CD14-positive monocyte (primary cell): ENCODE measurements around the gene ERC1. TPM values are rescaled to one million over a fixed set of nuclear protein-coding genes. Genes with fewer than 3 reads are reported as not detected.

ENCODE experiments used
- DNase-seq, 3 donors: peaks; one replicate each; pipeline ENCODE4 v3.0.0-alpha.2; 2011 to 2022
- H2AFZ ChIP-seq: 2 replicates; pipeline ENCODE4 v1.6.0; 2012; ENCODE audit warnings: mild to moderate bottlenecking, low read depth, low read length, inconsistent platforms; ENCODE audit not compliant: insufficient read depth, poor library complexity, severe bottlenecking
- H3K27ac ChIP-seq, 2 donors: 1 replicate in 1 of 2; 2 replicates in 1 of 2; pipeline ENCODE4 v1.5.1; 2012 to 2013; ENCODE audit warnings: low read length in 2 of 2, control low read depth in 1 of 2, inconsistent platforms in 1 of 2, low read depth in 1 of 2, mild to moderate bottlenecking in 1 of 2
- H3K27me3 ChIP-seq, 2 donors: one replicate each; pipeline versions ENCODE4 v1.6.0 to v1.6.1; 2011 to 2013; ENCODE audit warnings: low read length in 2 of 2; ENCODE audit not compliant: control insufficient read depth in 2 of 2, insufficient read depth in 2 of 2
- H3K36me3 ChIP-seq, 2 donors: replicated peaks in 1 of 2; 1 replicate in 1 of 2; 2 replicates in 1 of 2; pipeline versions ENCODE4 v1.5.1 to v1.6.1; 2012 to 2013; ENCODE audit warnings: low read length in 2 of 2, control low read depth in 1 of 2, inconsistent platforms in 1 of 2, mild to moderate bottlenecking in 1 of 2; ENCODE audit not compliant: insufficient read depth in 2 of 2, control insufficient read depth in 1 of 2
- H3K4me1 ChIP-seq, 2 donors: 1 replicate in 1 of 2; 2 replicates in 1 of 2; pipeline versions ENCODE4 v1.5.1 to v1.6.1; 2012 to 2013; ENCODE audit warnings: low read length in 2 of 2, control low read depth in 1 of 2, inconsistent platforms in 1 of 2, mild to moderate bottlenecking in 1 of 2, moderate library complexity in 1 of 2; ENCODE audit not compliant: insufficient read depth in 2 of 2, control insufficient read depth in 1 of 2
- H3K4me2 ChIP-seq: replicated peaks from 2 replicates; pipeline ENCODE3; 2012; ENCODE audit warnings: low read length, moderate library complexity, mild to moderate bottlenecking; ENCODE audit not compliant: poor library complexity, severe bottlenecking; ENCODE audit errors: extremely low read depth
- H3K4me3 ChIP-seq, 3 experiments: fragments of 200-600 bp in 1 of 3; sonication (generic) in 1 of 3; replicated peaks in 1 of 3; 1 replicate in 2 of 3; 2 replicates in 1 of 3; pipeline ENCODE4 v1.5.1; 2011 to 2013; ENCODE audit warnings: low read length in 3 of 3, mild to moderate bottlenecking in 3 of 3, control low read depth in 2 of 3, low read depth in 2 of 3, inconsistent platforms in 1 of 3, moderate library complexity in 1 of 3
- H3K79me2 ChIP-seq: 2 replicates; pipeline ENCODE4 v1.6.0; 2012; ENCODE audit warnings: mild to moderate bottlenecking, control low read depth, inconsistent platforms, low read length, moderate library complexity; ENCODE audit not compliant: insufficient read depth
- H3K9ac ChIP-seq: 2 replicates; pipeline ENCODE4 v1.6.0; 2017; ENCODE audit warnings: low read length, mild to moderate bottlenecking; ENCODE audit not compliant: insufficient read depth, poor library complexity, severe bottlenecking
- H3K9me3 ChIP-seq, 2 donors: replicated peaks in 1 of 2; 1 replicate in 1 of 2; 2 replicates in 1 of 2; pipeline versions ENCODE4 v1.5.1 to v1.6.1; 2012 to 2013; ENCODE audit warnings: low read length in 2 of 2, control low read depth in 1 of 2; ENCODE audit not compliant: control insufficient read depth in 1 of 2, insufficient read depth in 1 of 2
- H4K20me1 ChIP-seq: 2 replicates; pipeline ENCODE4 v1.6.0; 2012; ENCODE audit warnings: mild to moderate bottlenecking, low read length, control low read depth, moderate library complexity; ENCODE audit not compliant: insufficient read depth
- H3K27ac Mint-ChIP-seq, 7 donors: one replicate each; pipeline ENCODE4 v1.8.0; 2020; ENCODE audit warnings: mild to moderate bottlenecking in 7 of 7, mixed read lengths in 7 of 7, moderate library complexity in 6 of 7, inconsistent platforms in 2 of 7
- H3K27me3 Mint-ChIP-seq, 3 donors: one replicate each; pipeline ENCODE4 v1.8.0; 2021 to 2022; ENCODE audit warnings: low read depth in 3 of 3, mild to moderate bottlenecking in 3 of 3, mixed read lengths in 3 of 3, moderate library complexity in 3 of 3, inconsistent platforms in 1 of 3
- H3K36me3 Mint-ChIP-seq, 2 donors: one replicate each; pipeline ENCODE4 v1.8.0; 2020; ENCODE audit warnings: mixed read lengths in 2 of 2, inconsistent platforms in 1 of 2, mild to moderate bottlenecking in 1 of 2
- H3K4me1 Mint-ChIP-seq: one replicate; pipeline ENCODE4 v1.8.0; 2020; ENCODE audit warnings: mild to moderate bottlenecking, mixed read lengths
- H3K4me3 Mint-ChIP-seq, 2 donors: one replicate each; pipeline ENCODE4 v1.8.0; 2020; ENCODE audit warnings: mild to moderate bottlenecking in 2 of 2, mixed read lengths in 2 of 2, moderate library complexity in 1 of 2
- H3K9me3 Mint-ChIP-seq, 7 donors: one replicate each; pipeline ENCODE4 v1.8.0; 2020 to 2022; ENCODE audit warnings: mixed read lengths in 7 of 7, mild to moderate bottlenecking in 6 of 7, moderate library complexity in 6 of 7, inconsistent platforms in 2 of 7
- WGBS: methylation state at CpG from one replicate; pipeline ENCODE4 v1.1.5; 2013; ENCODE audit warnings: missing lambda C conversion rate; ENCODE audit not compliant: insufficient coverage; 5-methylcytosine and 5-hydroxymethylcytosine counted together
- intact Hi-C, 2 donors: fragments of 100-400 bp; cut with micrococcal nuclease; formaldehyde crosslinking; loops; one replicate each; pipeline versions ENCODE4 v1.15.0 to v1.15.1; 2023
- polyA plus RNA-seq, 3 donors: library from polyadenylated mRNA; depleted of rRNA in 1 of 3; unstranded in 2 of 3; stranded (reverse) in 1 of 3; fragments of 300-500 nt in 2 of 3; fragments of >200 nt in 1 of 3; fragmentation: Illumina TruSeq in 2 of 3; gene quantifications; 1 replicate in 2 of 3; 2 replicates in 1 of 3; pipeline ENCODE4 v1.2.3, GENCODE V29; 2012 to 2021
- TF ChIP-seq, protein P1 (sequence below): fragments of 200-600 bp; IDR thresholded peaks from one replicate; pipeline ENCODE4 v1.8.0; 2022; ENCODE audit warnings: antibody characterized with exemption, mild to moderate bottlenecking

The ERC1 gene
- polyA plus RNA-seq, 3 donors: 4.0 to 14.3 (median 5.1) TPM

DNA sequence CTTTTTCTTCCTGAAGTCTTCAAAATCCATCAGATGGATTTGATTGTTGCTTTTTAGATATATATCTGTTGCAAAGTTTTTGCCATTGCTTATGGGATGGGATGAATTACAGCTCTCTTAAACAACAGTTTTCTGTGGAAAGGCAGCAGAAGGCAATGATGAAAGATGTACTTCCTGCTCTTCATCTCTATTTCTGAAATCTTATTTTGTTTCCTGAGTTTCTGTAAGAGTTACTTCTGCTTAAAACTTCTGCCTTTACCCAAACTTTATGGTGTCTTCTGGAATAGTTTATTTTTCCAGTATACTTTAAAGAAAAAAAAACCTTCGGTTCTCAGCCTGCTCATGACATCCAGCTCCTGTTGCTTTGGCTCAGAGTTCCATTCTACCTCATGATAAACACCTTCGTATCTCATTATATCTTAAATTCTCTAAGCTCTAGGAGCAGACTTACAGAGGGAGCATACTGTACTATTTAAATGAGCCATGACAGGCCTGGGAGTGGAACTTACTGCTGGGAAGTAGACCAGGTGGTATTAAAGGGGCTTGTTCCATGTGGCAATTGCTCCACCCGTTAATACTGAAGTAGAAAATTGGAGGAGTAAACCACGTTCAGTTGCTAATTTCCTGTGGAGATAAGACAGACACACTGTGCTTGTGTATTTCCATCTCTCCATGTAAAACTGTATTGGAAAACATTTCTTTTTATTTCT is 314.9 kb downstream of the ERC1 start:
- WGBS: no CpG with 5 or more reads among the region's 4 CpGs
- H3K9me3 Mint-ChIP-seq: peaks cover 0 to 2% (median 0%) of the 10 kb centered on the region in 7 donors
- peak overlapping the region; percentile 50 to 69 for H3K4me3 Mint-ChIP-seq
- peak overlapping the region; percentile 69 for H3K4me2 ChIP-seq
- H3K27ac ChIP-seq: peak overlapping the region in 1 of 2 donors; percentile 77
- H2AFZ ChIP-seq: peak overlapping the region; percentile 19
- H3K79me2 ChIP-seq: no peaks in the 10 kb centered on the region
- peak overlapping the region; percentile 39 for H3K9ac ChIP-seq
- peak in 2 of 3 donors; percentile 17 to 51 for DNase-seq
- H3K4me3 ChIP-seq: peak overlapping the region in 1 of 3 experiments; percentile 60
- intact Hi-C loops: no loop called here
- no peaks in the 10 kb centered on the region for H3K27me3 Mint-ChIP-seq
- no peaks in the 10 kb centered on the region for H4K20me1 ChIP-seq
- no peaks in the 10 kb centered on the region for H3K27me3 ChIP-seq
- TF ChIP-seq, protein P1, sequence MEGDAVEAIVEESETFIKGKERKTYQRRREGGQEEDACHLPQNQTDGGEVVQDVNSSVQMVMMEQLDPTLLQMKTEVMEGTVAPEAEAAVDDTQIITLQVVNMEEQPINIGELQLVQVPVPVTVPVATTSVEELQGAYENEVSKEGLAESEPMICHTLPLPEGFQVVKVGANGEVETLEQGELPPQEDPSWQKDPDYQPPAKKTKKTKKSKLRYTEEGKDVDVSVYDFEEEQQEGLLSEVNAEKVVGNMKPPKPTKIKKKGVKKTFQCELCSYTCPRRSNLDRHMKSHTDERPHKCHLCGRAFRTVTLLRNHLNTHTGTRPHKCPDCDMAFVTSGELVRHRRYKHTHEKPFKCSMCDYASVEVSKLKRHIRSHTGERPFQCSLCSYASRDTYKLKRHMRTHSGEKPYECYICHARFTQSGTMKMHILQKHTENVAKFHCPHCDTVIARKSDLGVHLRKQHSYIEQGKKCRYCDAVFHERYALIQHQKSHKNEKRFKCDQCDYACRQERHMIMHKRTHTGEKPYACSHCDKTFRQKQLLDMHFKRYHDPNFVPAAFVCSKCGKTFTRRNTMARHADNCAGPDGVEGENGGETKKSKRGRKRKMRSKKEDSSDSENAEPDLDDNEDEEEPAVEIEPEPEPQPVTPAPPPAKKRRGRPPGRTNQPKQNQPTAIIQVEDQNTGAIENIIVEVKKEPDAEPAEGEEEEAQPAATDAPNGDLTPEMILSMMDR: no peak
- H3K36me3 ChIP-seq: no peaks in the 10 kb centered on the region
- peak overlapping the region; percentile 83 to 90 (median 89) for H3K27ac Mint-ChIP-seq
- peaks cover 63% of the 10 kb centered on the region for H3K4me1 Mint-ChIP-seq
- peaks cover 65 to 73% of the 10 kb centered on the region in 2 donors for H3K4me1 ChIP-seq
- H3K36me3 Mint-ChIP-seq: peaks cover 7 to 16% of the 10 kb centered on the region in 2 donors
- H3K9me3 ChIP-seq: no peaks in the 10 kb centered on the region

DNA sequence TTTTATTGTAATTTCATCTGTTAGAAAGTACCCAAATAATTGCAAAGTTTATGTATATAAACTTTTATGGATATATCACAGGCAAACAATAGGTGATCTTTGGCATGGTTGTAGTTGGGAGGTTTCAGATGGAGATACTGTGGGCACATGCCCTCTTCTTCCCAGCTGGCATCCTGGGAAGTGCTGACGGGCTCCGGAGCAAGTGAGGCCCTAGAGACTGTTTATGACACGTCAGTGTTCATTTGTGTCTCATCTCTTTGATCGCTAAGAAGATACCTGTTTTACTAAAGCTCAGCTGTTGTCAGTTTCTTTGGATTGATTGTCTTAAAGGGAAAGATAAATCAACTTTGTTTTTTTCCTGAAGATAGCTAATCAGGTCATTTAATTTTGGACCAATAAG is 315.8 kb downstream of the ERC1 start:
- TF ChIP-seq, protein P1: no peak
- H3K4me1 ChIP-seq: peaks cover 65 to 73% of the 10 kb centered on the region in 2 donors
- H3K9me3 ChIP-seq: no peaks in the 10 kb centered on the region
- H3K27me3 Mint-ChIP-seq: no peaks in the 10 kb centered on the region
- intact Hi-C loops: no loop called here
- H3K27me3 ChIP-seq: no peaks in the 10 kb centered on the region
- 97% methylated on average over 4 of the region's 4 CpGs for WGBS
- H3K4me2 ChIP-seq: peak overlapping the region; percentile 69
- H3K9me3 Mint-ChIP-seq: peaks cover 0 to 2% (median 0%) of the 10 kb centered on the region in 7 donors
- H3K27ac ChIP-seq: peak overlapping the region; percentile 72 to 77
- H3K79me2 ChIP-seq: no peaks in the 10 kb centered on the region
- peaks cover 63% of the 10 kb centered on the region for H3K4me1 Mint-ChIP-seq
- DNase-seq: no peak
- peaks cover 3 to 16% of the 10 kb centered on the region in 2 donors for H3K36me3 Mint-ChIP-seq
- no peak overlapping the region for H3K9ac ChIP-seq
- H4K20me1 ChIP-seq: no peaks in the 10 kb centered on the region
- no peak overlapping the region for H2AFZ ChIP-seq
- H3K27ac Mint-ChIP-seq: peak overlapping the region; percentile 79 to 91 (median 88)
- peak overlapping the region in 1 of 3 experiments; percentile 60 for H3K4me3 ChIP-seq
- peak overlapping the region in 1 of 2 donors; percentile 69 for H3K4me3 Mint-ChIP-seq
- no peaks in the 10 kb centered on the region for H3K36me3 ChIP-seq
